Osteoblast (primary cell): Measurements from ENCODE around the gene SANBR. TPM values are rescaled to one million over a fixed set of nuclear protein-coding genes. Genes with fewer than 3 reads are reported as not detected.

Experiments
- DNase-seq: peaks from one replicate; pipeline ENCODE4 v3.0.0; 2011; ENCODE audit warnings: low spot score, mixed read lengths; ENCODE audit not compliant: insufficient read length; ENCODE audit errors: missing footprints
- H2AFZ ChIP-seq: 2 replicates; pipeline ENCODE4 v1.6.0; 2011; ENCODE audit warnings: mild to moderate bottlenecking, low read length
- H3K27ac ChIP-seq: 2 replicates; pipeline ENCODE4 v1.5.1; 2011; ENCODE audit warnings: mild to moderate bottlenecking, low read depth, low read length, moderate library complexity
- H3K27me3 ChIP-seq: 2 replicates; pipeline ENCODE4 v1.6.0; 2012; ENCODE audit warnings: mild to moderate bottlenecking, control low read depth, inconsistent platforms, low read length, moderate library complexity; ENCODE audit not compliant: insufficient read depth
- H3K36me3 ChIP-seq: 2 replicates; pipeline ENCODE4 v1.5.1; 2011; ENCODE audit warnings: mild to moderate bottlenecking, low read length, control low read depth, moderate library complexity; ENCODE audit not compliant: insufficient read depth
- H3K4me1 ChIP-seq: 2 replicates; pipeline ENCODE4 v1.5.1; 2011; ENCODE audit warnings: mild to moderate bottlenecking, low read length, control low read depth, moderate library complexity; ENCODE audit not compliant: insufficient read depth
- H3K4me2 ChIP-seq: 2 replicates; pipeline ENCODE4 v1.6.0; 2011; ENCODE audit warnings: mild to moderate bottlenecking, low read length; ENCODE audit not compliant: insufficient read depth
- H3K4me3 ChIP-seq: fragments of 200-600 bp; sonication (generic); 3 replicates; pipeline ENCODE4 v1.5.1; 2012; ENCODE audit warnings: mild to moderate bottlenecking, low read length, inconsistent platforms; ENCODE audit not compliant: insufficient read depth
- H3K79me2 ChIP-seq: 2 replicates; pipeline ENCODE4 v1.6.0; 2012; ENCODE audit warnings: mild to moderate bottlenecking, low read length, control low read depth, inconsistent platforms; ENCODE audit not compliant: insufficient read depth
- H3K9me3 ChIP-seq: 2 replicates; pipeline ENCODE4 v1.5.1; 2011; ENCODE audit warnings: low read depth, low read length, control low read depth
- H4K20me1 ChIP-seq: 2 replicates; pipeline ENCODE4 v1.6.0; 2012; ENCODE audit warnings: mild to moderate bottlenecking, low read length, control low read depth; ENCODE audit not compliant: insufficient read depth
- total RNA-seq: library from RNA; depleted of rRNA; stranded (reverse); fragments of >200 nt; gene quantifications from 2 replicates; pipeline ENCODE4 v1.2.3, GENCODE V29; 2012
- TF ChIP-seq, protein P1 (sequence below): IDR thresholded peaks from 2 replicates; pipeline ENCODE4 v1.5.1; 2011; ENCODE audit warnings: mild to moderate bottlenecking, low read depth, low read length, moderate library complexity; ENCODE audit errors: extremely low read depth

SANBR gene
- total RNA-seq, 1 donor, result 17.0 TPM

DNA sequence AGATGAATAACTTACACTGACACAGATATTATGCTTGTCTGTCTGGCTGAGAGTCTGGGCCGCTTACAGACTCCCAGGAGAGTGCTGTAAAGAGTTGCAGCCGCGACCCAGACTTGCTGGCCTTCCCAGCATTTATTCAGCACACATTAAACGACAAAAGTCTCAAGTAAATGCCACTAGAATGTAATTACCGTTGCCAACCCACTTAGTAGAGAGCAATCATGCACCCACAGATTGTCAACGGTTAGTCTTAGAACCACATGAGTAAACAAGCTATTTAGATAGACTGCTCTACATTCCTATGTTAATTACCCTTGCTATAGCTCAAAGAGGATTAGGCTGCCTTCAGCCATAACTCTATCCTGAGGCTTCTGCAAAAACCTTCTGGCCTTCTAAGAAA, 48.5 kb downstream of the SANBR start:
- DNase-seq, result no peak
- no peak overlapping the region for H3K4me3 ChIP-seq
- H3K36me3 ChIP-seq, result peaks cover 3% of the 10 kb centered on the region
- peaks cover 6% of the 10 kb centered on the region for H3K4me1 ChIP-seq
- no peaks in the 10 kb centered on the region for H4K20me1 ChIP-seq
- H3K79me2 ChIP-seq, result no peaks in the 10 kb centered on the region
- TF ChIP-seq, protein P1, sequence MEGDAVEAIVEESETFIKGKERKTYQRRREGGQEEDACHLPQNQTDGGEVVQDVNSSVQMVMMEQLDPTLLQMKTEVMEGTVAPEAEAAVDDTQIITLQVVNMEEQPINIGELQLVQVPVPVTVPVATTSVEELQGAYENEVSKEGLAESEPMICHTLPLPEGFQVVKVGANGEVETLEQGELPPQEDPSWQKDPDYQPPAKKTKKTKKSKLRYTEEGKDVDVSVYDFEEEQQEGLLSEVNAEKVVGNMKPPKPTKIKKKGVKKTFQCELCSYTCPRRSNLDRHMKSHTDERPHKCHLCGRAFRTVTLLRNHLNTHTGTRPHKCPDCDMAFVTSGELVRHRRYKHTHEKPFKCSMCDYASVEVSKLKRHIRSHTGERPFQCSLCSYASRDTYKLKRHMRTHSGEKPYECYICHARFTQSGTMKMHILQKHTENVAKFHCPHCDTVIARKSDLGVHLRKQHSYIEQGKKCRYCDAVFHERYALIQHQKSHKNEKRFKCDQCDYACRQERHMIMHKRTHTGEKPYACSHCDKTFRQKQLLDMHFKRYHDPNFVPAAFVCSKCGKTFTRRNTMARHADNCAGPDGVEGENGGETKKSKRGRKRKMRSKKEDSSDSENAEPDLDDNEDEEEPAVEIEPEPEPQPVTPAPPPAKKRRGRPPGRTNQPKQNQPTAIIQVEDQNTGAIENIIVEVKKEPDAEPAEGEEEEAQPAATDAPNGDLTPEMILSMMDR, result no peak
- H3K27me3 ChIP-seq, result no peaks in the 10 kb centered on the region
- H3K4me2 ChIP-seq, result no peak overlapping the region
- H2AFZ ChIP-seq, result no peak overlapping the region
- no peak overlapping the region for H3K27ac ChIP-seq
- no peaks in the 10 kb centered on the region for H3K9me3 ChIP-seq

Other genes with a start within 250 kb of the SANBR start
- gene REL, start 184.3 kb upstream of the SANBR start, total RNA-seq, result 6.2 and 6.8 TPM in 2 replicates
- gene PEX13, start 48.2 kb upstream of the SANBR start, total RNA-seq, result 33.3 and 34.0 TPM in 2 replicates
- gene PUS10, start 47.6 kb upstream of the SANBR start, total RNA-seq, result 5.6 and 5.8 TPM in 2 replicates
- gene C2orf74, start 96.3 kb downstream of the SANBR start, total RNA-seq, result 6.2 and 9.1 TPM in 2 replicates